ENCODE data around the gene MTCL3.

The MTCL3 gene

DNA sequence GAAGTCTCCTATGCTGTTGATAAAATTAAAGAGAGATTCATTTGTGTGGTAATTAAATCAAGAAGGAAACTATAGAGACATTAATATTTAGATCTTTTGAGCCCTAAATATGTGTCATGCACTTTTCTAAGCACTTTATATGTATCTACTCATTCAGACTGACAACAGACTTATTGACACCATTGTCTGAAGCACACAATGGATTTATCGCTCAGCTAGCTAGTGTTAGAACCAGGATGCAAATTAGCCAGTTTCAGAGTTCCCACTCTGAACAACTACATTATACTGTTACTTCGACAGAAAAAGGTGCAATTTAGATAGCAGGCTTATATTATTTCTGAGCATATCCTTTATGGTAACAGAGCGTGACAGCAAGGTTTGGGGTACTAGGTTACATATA lies 32.2 kb downstream of the MTCL3 start:
- TF ChIP-seq, protein P1, sequence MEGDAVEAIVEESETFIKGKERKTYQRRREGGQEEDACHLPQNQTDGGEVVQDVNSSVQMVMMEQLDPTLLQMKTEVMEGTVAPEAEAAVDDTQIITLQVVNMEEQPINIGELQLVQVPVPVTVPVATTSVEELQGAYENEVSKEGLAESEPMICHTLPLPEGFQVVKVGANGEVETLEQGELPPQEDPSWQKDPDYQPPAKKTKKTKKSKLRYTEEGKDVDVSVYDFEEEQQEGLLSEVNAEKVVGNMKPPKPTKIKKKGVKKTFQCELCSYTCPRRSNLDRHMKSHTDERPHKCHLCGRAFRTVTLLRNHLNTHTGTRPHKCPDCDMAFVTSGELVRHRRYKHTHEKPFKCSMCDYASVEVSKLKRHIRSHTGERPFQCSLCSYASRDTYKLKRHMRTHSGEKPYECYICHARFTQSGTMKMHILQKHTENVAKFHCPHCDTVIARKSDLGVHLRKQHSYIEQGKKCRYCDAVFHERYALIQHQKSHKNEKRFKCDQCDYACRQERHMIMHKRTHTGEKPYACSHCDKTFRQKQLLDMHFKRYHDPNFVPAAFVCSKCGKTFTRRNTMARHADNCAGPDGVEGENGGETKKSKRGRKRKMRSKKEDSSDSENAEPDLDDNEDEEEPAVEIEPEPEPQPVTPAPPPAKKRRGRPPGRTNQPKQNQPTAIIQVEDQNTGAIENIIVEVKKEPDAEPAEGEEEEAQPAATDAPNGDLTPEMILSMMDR (IDR thresholded peaks at IDR 0.05; ENCODE audit: low read depth, low read length, missing control alignments): no peak
- no peak overlapping the region for H3K4me3 ChIP-seq (ENCODE audit: low read depth, low read length)
- in situ Hi-C loops (cut with HindIII; ENCODE audit: low sequenced_read_pairs): no loop called here
- DNase-seq (ENCODE audit: low read depth): no peak

DNA sequence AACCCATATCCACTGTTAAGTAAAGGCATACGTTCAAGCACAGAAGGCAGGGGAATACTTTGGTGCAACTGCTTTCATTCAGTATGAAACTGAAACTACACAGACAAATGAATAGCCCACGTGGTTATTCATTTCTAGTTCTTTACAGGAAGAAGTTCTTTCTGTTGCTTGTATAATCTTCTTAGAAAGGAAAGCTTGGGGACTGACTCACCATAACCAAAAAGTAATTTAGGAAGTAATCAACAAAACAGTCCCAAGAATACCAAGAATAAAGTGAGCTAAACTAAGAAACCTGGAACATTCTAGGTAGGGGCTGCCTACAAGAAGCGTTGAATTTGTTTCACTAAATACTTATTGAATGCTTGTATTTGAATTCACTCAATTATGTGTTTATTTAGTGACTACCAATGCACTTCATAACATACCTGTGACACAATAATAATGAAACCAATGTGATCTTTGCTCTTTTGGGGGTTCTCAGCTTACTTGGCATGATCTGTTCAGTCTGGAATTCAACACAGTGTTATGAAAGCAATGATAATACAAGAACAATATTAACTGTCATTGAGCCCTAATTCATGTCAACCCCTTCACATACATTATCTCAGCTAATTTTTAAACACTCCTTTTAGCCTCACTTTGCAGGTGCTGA lies 34.8 kb downstream of the MTCL3 start:
- peak; percentile 35 for DNase-seq (ENCODE audit: low read depth)
- in situ Hi-C loops (cut with HindIII; ENCODE audit: low sequenced_read_pairs): no loop called here
- no peak overlapping the region for H3K4me3 ChIP-seq (ENCODE audit: low read depth, low read length)
- TF ChIP-seq, protein P1 (IDR thresholded peaks at IDR 0.05; ENCODE audit: low read depth, low read length, missing control alignments): no peak

DNA sequence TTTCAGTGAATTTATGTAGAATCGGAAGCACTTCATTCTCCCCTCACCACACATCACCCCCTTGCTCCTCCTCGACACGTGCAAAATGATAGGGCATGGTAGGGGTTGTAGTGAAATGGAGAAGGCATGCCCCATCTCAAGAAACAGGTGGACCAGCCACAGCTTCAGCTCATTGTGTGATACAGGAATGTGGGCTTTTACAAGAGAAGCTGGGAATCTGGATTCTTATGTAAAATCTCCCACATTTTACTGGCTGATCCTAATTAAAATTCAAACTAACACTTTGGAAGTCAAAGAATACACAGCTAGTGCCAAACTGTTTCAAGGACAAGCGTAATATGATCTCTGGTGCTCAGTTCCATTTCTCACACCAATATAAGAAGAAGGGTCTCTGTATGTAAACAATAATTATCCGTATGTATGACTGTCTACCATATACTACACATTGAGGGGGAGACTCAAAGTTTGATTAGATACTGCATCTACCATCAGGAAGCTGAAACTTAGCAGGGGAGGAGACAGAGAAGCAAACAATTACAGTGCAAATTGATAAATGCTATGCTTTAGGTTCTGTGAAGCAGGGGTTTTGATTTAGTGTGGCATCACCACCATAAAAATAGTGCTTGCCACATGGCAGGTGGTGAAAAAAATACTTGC lies 35.6 kb downstream of the MTCL3 start:
- TF ChIP-seq, protein P1 (IDR thresholded peaks at IDR 0.05; ENCODE audit: low read depth, low read length, missing control alignments): no peak
- no peak overlapping the region for H3K4me3 ChIP-seq (ENCODE audit: low read depth, low read length)
- DNase-seq (ENCODE audit: low read depth): no peak
- in situ Hi-C loops (cut with HindIII; ENCODE audit: low sequenced_read_pairs): no loop called here

DNA sequence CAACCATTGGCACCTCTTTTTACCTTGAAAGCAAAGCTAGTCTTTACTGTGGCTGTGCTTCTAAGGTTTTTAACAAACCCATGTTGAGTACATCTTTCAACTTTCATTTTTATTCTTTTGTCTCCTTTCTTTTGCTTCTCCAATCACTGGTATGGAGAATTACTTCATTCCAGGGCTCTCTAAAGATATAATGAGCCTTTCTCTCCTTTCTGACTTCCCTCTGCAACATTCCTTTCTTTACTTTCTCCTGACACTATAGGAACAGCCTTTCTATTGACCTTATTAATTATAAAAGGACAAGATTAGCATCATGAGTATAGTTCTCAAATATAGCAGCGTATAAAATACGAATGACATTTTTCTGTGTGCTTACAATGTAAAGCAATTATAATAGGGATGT lies 36.8 kb downstream of the MTCL3 start:
- no peak overlapping the region for H3K4me3 ChIP-seq (ENCODE audit: low read depth, low read length)
- no peak for DNase-seq (ENCODE audit: low read depth)
- in situ Hi-C loops (cut with HindIII; ENCODE audit: low sequenced_read_pairs): no loop called here
- TF ChIP-seq, protein P1 (IDR thresholded peaks at IDR 0.05; ENCODE audit: low read depth, low read length, missing control alignments): no peak

DNA sequence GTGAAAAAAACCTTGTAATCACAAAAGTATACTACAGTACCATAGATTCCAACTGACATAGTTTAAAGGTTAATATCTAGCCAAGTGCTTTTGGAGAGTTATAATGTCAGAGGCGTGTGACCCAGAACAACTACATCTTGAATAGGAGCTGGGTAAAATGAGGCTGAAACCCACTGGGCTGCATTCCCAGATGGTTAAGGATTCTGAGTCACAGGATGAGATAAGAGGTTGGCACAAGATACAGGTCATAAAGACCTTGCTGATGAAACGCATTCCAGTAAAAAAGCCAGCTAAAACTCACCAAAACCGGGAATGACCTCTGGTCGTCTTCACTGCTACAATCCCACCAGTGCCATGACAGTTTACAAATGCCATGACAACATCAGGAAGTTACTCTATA lies 37.5 kb downstream of the MTCL3 start:
- H3K4me3 ChIP-seq (ENCODE audit: low read depth, low read length): no peak overlapping the region
- in situ Hi-C loops (cut with HindIII; ENCODE audit: low sequenced_read_pairs): no loop called here
- TF ChIP-seq, protein P1 (IDR thresholded peaks at IDR 0.05; ENCODE audit: low read depth, low read length, missing control alignments): no peak
- DNase-seq (ENCODE audit: low read depth): no peak

DNA sequence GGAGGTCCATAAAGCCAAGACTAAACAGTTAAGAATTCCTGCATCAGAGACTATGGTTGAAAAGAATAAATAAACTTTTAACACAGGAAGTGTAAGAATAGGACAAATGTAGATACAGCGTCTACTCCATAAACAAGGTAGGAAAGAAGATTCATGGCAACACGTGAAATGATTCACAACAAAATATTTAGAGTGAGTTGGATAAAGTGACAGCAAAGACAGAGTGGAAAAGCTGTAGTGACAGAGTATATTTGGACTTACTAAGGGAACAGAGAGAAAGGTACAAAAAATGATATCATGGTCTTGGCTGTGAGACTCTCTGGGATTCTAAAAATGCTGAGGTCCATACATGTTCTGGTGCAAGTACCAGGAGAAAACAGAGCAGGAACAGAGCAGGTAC lies 38.0 kb downstream of the MTCL3 start:
- no peak overlapping the region for H3K4me3 ChIP-seq (ENCODE audit: low read depth, low read length)
- TF ChIP-seq, protein P1 (IDR thresholded peaks at IDR 0.05; ENCODE audit: low read depth, low read length, missing control alignments): no peak
- in situ Hi-C loops (cut with HindIII; ENCODE audit: low sequenced_read_pairs): no loop called here
- DNase-seq (ENCODE audit: low read depth): no peak
